ENCODE results near the gene ZPBP2. TPM values are rescaled to one million over a fixed set of nuclear protein-coding genes. Genes with fewer than 3 reads are reported as not detected.
"Not testable (repeated sequence)": the region's sequence is repeated elsewhere in the genome, so short reads cannot be mapped to it uniquely, and the experiment has no call there.

ZPBP2 gene
- total and polyA plus RNA-seq, 11 donors = not detected

DNA sequence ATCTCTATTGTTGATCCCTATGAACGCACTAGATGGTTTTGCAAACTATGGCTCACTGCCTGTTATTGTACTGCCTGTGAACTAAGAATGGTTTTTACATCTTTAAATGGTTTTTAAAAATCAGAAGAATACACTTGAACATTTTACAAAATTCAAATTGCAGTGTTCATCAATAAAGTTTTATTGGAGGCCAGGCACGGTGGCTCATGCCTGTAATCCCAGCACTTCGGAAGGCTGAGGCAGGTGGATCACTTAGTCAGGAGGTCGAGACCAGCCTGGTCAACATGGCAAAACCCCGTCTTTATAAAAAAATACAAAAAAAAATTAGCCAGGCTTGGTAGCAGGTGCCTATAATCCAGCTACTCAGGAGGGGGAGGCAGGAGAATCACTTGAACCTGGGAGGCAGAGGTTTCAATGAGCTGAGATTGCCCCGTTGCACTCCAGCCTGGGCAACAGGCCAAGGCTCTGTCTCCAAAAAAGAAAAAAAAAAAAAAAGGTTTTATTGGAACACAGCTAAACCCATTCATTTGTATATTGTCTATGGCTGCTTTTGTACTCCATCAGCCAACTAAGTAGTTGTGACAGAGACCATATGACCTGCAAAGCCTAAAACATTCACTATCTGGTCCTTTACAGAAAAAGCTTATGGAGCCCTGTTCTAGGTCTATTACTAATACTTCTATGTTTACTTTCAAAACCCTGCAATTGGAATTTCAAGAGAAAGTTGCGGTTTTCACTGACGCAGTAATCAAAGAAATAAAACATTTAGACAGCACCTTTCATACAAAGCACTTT, 22.8 kb upstream of the ZPBP2 start:
- no peaks in the 10 kb centered on the region for H3K9me3 ChIP-seq
- intact Hi-C loops (cut with DNase I) = no loop called here
- H3K4me1 ChIP-seq = peaks cover 0 to 4% (median 0%) of the 10 kb centered on the region in 12 donors
- H3K36me3 ChIP-seq = no peaks in the 10 kb centered on the region
- DNase-seq (no peak), ATAC-seq (no peak)
- H3K4me3 ChIP-seq = no peak overlapping the region
- 76 to 82% (median 78%) methylated on average over 8 of the region's 8 CpGs for WGBS, 4 donors
- no peak overlapping the region for H3K27ac ChIP-seq
- no peak for TF ChIP-seq CTCF (IDR thresholded peaks at IDR 0.05)
- TF ChIP-seq POLR2A (IDR thresholded peaks at IDR 0.05) = no peak
- peaks cover 0 to 38% (median 4%) of the 10 kb centered on the region in 9 donors for H3K27me3 ChIP-seq

GRCh38 chr17:39846205-39846604, 21.8 kb upstream of the ZPBP2 start:
- Histone ChIP-seq H3K4me1 (peaks cover 0 to 4% (median 0%) of the 10 kb centered on the region in 12 donors), H3K4me3 (no peak overlapping the region), H3K9me3 (no peaks in the 10 kb centered on the region), H3K27me3 (peaks cover 0 to 40% (median 4%) of the 10 kb centered on the region in 9 donors), H3K27ac (no peak overlapping the region), H3K36me3 (no peaks in the 10 kb centered on the region)
- DNase-seq = no peak
- ATAC-seq = no peak
- TF ChIP-seq POLR2A (IDR thresholded peaks at IDR 0.05) = no peak
- TF ChIP-seq CTCF (IDR thresholded peaks at IDR 0.05) = no peak
- WGBS, 4 donors = 66 to 71% (median 68%) methylated on average over 4 of the region's 4 CpGs
- intact Hi-C loops (cut with DNase I) = no loop called here

DNA sequence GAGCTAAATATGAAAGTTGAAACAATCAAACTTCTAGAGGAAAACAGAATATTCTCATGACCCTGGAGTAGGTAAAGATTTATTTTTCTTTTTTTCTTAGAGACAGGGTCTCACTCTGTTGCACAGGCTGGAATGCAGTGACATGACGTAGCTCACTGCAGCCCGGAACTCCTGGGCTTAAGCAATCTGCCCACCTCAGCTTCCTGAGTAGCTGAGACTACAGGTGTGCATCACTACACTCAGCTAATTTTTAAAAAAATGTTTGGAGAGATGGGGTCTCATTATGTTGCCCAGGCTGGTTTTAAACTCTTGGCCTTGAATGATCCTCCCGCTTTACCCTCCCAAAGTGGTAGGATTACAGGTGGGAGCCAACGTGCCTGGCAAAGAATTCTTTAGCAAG, 19.4 kb upstream of the ZPBP2 start:
- intact Hi-C loops (cut with DNase I) = no loop called here
- TF ChIP-seq POLR2A (IDR thresholded peaks at IDR 0.05) (no peak), CTCF (IDR thresholded peaks at IDR 0.05) (no peak)
- H3K9me3 ChIP-seq = no peaks in the 10 kb centered on the region
- H3K36me3 ChIP-seq = no peaks in the 10 kb centered on the region
- peaks cover 0 to 4% (median 0%) of the 10 kb centered on the region in 12 donors for H3K4me1 ChIP-seq
- H3K27ac ChIP-seq = no peak overlapping the region
- DNase-seq (no peak), ATAC-seq (no peak)
- 79 to 83% (median 82%) methylated on average over 4 of the region's 4 CpGs for WGBS, 4 donors
- no peak overlapping the region for H3K4me3 ChIP-seq
- H3K27me3 ChIP-seq = peaks cover 0 to 38% (median 4%) of the 10 kb centered on the region in 9 donors

GRCh38 chr17:39850186-39850585, 17.8 kb upstream of the ZPBP2 start:
- H3K27ac ChIP-seq; H3K9me3 ChIP-seq; DNase-seq; H3K4me3 ChIP-seq; H3K4me1 ChIP-seq; H3K36me3 ChIP-seq; intact Hi-C loops (cut with DNase I); ATAC-seq: not testable (repeated sequence)
- H3K27me3 ChIP-seq = peaks cover 0 to 31% (median 4%) of the 10 kb centered on the region in 9 donors

All from heart left ventricle (tissue), 16 donors.